HG03095 (cell line): ENCODE data around the gene VGLL1.

ENCODE experiments used
- ATAC-seq: cut with Tn5 transposase; IDR thresholded peaks from one replicate; pipeline ENCODE4 v1.9.1; 2021; ENCODE audit warnings: moderate library complexity; ENCODE audit not compliant: unreplicated experiment

VGLL1 gene, protein sequence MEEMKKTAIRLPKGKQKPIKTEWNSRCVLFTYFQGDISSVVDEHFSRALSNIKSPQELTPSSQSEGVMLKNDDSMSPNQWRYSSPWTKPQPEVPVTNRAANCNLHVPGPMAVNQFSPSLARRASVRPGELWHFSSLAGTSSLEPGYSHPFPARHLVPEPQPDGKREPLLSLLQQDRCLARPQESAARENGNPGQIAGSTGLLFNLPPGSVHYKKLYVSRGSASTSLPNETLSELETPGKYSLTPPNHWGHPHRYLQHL

DNA sequence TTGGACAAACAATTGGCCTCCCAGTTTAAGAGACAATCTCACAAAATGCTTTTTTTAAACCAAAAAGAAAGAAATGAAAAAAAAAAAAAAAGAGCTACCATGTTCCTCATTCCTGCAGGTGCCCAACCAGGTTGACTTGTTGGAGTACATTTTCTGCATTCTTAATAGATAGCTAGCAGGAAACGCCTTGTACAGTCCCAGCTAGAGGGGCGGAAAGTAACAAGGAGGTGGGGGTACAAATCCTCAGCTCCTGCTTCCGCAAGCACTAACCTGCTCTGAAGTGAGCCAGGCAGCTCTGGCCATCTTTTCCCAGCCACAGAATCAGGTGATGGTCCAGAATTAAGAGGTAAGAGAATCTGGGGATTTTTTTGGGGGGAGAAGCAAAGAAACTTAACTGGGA is at the start of gene VGLL1:
VGLL1 (plus strand) TSS at position 265 of the 400 bp plus-strand sequence. CDS start 3,806 bp downstream, outside the sequence.
- no peak for ATAC-seq

DNA sequence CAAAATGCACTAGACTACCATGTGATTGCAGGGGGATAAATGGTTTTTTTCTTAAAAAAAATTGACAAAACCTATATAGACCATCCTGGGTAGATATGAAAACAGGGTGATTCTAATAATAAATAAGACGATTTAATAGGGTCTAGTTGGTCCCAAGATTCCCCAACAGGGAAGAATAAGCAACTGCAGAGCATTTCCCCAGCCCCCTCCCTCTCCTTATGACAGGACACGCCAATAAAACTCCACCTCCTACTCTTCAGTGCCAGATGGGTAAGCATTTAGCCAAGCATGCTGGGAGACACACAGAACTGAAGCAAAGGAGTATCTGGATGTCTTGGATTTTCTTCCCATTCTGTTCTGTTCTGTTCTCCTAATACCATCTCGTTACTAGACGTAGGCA is 44.4 kb upstream of the VGLL1 start, which contains the start of gene BRS3:
BRS3 (plus strand) TSS at position 301 of the 400 bp plus-strand sequence. CDS start 168 bp downstream, outside the sequence.
- no peak for ATAC-seq

DNA sequence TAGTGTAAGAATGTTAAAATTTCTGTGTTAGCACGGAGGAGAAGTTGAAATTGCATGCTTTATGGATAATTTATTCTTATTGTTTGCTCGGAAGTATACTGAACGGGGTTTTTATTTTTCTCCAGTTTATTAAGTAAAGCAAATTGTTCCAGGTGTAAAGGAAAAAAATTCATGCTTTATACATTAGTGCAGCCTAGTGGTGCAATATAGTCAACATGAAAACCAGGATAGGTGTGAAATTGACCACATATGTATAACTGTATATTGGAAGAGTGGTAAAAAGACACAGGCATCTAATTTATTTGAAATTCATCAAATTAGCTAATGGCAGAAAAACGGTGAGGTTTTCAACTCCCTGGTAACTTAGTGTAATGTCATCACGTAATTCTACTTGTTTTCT is 43.3 kb upstream of the VGLL1 start:
- ATAC-seq = no peak

DNA sequence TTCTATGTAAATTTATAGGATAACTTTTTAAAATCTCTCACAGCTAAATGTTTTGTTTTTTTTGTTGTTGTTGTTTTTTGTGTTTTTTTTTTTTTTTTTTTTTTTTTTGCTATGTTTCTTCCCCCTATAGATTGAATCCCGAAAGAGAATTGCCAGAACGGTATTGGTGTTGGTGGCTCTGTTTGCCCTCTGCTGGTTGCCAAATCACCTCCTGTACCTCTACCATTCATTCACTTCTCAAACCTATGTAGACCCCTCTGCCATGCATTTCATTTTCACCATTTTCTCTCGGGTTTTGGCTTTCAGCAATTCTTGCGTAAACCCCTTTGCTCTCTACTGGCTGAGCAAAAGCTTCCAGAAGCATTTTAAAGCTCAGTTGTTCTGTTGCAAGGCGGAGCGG is 40.2 kb upstream of the VGLL1 start:
- ATAC-seq = no peak

DNA sequence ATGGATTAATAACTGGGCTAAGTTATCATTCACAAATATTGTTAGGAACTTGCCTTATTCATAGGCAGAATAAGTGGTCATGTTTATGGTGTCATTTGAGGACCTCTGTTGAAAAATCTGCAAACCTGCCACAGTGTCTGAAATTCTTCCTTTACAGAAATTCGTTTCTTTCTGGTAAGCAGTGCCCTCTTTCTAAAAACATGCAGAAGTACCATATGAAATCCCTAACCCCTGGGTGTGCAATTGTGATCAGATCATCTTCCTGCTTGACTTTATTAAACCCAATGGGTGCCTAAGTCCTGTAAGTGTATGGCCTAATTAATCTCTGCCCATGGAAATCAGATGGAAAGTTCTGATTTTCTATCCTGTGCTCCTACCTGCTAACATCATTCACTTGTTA is 39.0 kb upstream of the VGLL1 start:
- no peak for ATAC-seq

DNA sequence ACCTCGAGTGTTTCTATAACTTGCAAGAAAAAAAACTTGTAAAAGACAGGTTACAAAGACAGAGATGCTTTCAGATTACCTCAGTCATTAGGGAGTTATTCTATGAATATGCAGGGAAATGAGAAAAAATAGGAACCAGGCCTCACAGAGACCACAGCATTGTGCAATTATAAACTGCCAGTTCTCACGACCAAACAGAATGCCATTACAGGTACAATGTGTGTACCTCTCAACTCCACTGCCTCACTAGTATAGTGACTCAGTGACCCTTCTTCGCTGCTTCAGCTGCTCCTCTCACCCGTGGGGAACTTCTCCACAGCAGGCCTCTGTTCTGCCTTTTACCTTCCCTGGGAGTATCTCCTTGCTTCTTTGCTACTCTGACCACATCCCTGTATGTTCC is 37.0 kb upstream of the VGLL1 start:
- ATAC-seq = no peak

DNA sequence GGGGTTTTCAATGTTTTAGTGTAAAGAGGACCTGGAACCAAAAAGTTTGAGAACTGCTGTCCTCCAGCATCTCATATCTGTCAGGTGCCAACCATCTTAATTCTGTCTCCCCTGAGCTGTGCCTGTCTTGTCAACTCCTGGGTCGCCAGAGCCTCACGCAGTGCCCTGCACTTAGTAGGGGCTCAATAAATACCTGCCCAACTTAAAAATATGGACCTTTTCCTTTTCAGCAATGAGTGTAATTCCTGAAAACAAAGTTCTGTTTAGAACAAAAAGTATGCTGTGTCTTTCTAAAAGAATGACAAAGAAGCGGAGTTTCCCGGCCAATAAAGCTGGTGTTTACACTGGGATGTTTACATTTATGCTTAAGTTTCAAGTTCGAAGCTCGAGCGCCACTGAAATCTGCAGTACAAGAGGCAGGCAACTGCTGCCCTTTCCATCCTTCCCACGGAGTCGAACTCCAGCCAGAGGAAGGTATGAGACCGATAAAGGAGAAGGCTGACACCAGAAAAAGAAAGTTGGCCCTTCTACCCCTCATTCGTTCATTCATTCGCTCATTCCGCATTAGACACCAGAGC is 35.7 kb upstream of the VGLL1 start:
- no peak for ATAC-seq

DNA sequence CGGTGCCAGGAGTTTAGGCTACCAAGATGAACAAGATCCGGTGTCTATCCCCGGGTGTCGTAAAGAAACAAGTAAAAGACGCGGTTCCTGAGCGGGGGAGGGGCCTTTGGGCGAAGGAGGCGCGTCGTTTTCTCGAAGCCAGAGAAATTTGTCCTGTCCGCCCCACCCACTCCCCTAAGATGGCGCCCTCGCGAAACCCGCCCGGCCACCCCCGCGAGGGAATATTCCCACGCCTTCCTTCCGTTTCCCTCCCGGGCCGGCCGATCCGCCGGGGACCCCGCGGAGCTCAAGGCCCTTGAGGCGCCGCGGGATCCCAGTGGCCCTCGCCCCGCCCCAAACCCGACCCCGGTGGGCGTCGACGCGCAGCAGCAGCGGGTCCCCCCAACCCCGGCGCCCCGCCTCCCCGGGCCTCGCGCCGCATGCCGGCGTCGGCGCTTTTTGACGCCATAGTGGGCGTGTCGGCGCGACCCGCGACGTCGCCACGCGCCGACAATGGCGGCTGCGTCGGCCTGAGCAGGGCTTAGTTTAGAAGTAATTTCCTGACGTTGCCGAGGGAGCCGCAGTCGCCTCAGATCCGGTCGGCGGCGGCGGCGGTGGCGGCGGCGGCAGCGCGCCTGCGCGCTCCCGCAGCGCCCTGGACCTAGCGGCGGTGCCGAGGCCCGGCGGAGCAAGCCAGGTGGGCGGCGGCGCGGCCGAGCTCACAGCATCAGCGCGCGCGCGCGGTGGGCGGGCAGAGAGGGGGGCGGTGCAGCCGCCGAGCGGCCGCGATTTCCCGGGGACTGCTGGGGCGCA is 35.1 kb upstream of the VGLL1 start:
- ATAC-seq = peak; percentile 84

DNA sequence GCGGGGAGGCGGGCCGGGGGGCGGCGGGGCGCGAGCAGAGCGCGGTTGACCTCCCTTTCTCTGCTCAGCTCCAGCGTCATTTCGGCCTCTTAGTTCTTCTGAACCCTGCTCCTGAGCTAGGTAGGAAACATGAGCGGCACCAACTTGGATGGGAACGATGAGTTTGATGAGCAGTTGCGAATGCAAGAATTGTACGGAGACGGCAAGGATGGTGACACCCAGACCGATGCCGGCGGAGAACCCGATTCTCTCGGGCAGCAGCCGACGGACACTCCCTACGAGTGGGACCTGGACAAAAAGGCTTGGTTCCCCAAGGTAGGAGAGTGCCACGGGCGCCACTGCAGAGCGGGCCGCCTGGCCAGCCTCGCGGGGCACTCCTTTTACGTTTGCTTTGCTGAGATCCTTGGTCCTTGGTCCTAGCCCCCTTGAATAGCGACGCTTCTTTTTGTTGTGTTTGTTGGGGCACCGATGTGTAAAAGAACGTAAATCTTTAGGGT is 34.4 kb upstream of the VGLL1 start, which contains the start of gene HTATSF1:
HTATSF1 (plus strand) TSS at position 37 of the 497 bp plus-strand sequence; CDS start at position 130, 93 bp downstream.
- ATAC-seq = peak; percentile 7

DNA sequence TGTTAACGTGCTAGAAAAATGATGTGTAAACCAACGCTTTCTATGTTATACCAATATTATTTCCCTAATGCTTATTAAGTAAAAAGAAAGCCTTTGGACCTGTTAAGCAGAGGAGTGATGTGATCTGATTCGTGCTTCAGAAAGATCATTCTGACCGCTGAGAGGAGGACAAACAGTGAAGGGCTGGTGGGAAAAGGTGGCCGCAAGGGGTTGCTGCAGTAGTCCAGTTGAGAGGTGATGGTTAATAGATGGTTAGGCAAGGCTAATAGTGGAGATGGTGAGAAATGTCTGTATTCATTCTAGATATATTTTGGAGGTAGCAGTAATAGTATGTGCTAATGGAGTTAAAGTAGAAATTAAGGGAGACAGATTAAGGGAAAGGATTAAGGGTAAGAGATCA is 12.9 kb upstream of the VGLL1 start:
- ATAC-seq = no peak

DNA sequence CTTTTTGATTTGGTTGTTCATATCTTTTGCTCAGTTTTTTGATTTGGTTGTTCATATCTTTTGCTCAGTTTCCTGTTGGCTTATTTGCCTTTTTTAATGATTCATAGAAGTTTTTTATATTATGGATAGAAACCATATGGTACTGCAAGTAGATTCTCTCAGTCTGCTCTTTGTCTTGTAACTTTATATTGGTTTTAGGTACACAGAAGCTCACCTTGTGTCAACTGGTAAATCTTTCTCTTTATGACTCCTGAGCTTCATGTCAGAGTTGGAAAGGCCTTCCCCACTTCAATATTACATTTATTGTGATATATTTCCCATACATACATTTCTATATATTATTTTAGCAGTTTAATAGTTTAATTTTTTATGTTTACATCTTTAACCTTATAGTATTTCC is 8.2 kb upstream of the VGLL1 start:
- ATAC-seq = no peak

DNA sequence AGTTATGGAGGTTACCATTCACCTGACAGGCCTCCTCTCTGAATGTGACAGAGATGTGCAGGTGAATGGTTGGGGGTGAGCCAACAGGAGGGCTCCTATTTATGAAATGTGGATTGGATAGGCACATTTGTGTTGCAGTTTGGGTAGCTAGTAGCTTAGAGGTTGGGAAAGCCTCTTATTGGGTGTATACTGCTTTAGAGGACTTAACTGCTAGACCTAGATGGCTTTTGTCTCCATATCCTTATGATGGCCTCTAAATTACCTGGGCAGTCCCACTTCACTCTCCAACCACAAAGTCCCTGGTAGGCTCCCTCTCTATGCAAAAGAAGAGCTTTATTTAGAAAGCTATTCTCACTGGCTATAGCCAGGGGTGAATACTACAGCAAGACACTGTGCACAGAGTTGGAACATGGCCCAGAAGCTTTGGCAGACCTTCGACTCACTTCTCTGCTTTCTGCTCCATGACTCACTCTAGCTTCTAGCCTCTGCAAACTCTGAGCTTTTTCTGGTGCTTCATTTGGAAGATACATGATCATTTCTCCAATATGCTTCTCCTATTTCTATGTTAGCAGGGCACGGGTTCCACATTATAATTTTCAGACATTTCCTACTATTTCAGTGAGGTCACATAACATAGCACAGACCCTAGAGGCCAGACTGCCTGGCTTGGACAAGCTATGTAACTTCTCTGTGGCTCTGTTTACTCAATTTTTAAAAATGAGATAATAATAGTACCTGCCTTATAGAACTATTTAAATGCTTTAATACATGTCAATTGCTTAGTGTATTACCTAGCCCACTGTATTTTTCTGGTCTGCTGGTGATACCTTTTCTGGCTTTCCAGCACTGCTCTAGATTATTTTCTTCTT is 6.0 kb upstream of the VGLL1 start:
- ATAC-seq = no peak

DNA sequence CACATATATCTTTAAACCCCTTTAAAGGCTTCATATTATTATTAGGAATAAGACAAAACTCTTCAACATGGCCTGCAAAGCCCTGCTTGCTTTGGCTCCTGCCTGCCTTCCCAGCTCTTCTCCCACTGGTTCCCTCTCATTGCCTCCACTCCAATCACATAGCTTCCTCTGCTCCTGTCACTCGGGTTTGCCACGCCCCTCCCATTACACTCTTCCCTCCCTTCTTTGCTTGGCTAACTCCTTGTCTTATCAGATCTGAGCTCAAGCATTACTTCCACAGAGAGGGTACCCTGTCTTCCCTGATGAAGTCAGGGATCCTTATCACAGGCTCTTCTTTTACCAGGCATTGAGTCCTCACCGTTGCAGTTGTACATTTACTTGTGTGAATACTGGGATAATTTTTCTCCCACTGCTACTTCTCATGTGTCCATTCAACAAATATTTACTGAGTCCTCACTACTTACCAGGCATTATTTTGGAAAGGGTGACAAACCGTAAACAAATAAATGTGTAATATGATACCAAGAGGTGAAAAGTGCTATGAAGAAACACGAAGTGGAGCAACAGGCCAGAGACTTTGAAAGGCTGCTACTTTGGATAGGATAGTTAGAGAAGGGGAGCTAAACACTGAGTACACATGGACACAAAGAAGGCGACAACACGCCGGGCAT is 3.2 kb upstream of the VGLL1 start:
- no peak for ATAC-seq

DNA sequence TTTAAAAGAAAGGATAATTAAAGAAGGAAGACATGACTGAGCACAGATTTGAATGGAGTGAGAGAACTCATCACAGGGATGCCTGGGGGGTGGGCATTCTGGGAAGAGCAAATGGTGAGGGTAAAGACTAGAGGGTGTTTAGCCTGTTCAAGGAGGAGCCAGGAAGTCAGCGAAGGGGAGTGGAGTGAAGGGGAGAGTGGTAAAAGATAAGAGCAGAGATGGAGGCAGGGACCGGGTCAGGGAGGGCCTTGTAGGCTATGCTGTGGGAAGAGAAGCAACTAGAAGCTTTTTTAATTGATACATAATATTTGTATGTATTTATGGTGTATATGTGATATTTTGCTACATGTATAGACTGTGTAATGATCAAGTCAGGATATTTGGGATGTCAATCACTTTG is 2.2 kb upstream of the VGLL1 start:
- no peak for ATAC-seq

DNA sequence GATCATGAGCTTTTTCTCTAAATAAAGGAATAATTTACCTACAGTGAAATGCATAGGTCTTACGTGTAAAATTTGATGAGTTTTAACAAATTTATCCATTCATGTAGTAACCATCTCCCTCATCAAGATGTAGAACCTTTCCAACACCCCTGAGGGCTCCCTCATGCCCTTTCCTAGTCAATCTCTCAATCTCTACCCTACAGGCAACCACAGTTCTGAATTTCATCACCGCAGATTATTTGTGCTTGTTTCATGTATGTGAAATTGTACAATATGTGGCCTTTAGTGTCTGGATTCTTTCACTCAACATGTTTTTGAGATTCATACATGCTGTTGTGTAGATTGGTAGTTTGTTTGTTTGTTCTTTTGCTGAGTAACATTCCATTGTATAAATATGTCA is 2.1 kb downstream of the VGLL1 start:
- no peak for ATAC-seq

DNA sequence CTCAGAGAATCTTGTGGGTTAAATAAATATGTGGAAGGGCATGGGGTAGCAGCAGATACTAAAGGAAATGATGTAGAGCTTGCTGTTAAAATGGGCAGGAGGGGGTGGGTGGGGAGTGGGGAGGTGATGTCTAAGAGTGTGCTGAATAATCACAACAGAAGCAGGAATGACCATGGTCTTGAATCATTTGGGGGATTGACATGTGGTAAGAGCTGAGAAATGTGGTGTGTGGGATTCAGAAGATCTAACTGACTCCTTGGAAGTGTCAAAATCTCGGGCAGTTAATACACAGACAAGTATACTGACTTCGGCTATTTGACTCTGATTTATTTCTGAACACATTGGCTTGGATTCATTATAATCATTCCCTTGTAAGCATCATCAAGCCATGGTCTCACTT is 6.8 kb downstream of the VGLL1 start:
- ATAC-seq = no peak

DNA sequence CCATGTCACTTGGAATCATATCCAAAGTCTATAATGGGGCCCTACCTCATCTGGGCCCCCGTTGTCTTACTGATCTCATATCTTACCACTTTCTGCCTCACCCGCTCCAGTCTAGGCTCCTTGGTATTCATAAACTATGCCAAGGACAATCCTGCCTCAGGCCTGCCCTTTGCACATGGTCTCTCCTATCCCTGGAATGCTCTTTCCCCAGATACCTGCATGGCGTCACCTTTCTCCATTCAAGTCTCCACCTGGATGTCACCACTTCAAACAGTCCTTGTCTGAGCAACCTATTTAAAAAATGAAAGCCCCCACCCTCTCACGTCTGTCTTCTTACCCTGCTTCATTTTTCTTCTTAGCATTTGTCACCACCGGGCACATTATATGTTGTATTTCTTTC is 8.2 kb downstream of the VGLL1 start:
- no peak for ATAC-seq

DNA sequence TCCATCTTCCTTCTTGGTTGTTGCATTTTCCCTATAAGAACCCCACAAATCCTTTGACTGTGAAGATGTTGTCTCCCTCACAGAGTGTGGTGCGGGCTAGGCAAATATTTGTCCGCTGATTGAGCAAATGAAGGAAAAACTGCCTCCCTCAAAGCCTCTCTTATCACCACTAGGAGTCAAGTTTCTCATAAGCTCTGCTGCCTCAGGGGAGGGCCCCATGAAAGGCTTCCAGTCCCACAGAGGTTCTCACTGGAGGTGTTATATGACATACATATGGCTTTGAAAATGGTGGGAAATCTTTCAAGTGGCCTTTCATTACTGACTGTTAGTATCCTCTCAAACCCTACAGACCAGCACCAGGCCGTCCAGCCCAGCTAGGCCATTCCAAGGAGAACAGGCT is 9.3 kb downstream of the VGLL1 start:
- no peak for ATAC-seq

DNA sequence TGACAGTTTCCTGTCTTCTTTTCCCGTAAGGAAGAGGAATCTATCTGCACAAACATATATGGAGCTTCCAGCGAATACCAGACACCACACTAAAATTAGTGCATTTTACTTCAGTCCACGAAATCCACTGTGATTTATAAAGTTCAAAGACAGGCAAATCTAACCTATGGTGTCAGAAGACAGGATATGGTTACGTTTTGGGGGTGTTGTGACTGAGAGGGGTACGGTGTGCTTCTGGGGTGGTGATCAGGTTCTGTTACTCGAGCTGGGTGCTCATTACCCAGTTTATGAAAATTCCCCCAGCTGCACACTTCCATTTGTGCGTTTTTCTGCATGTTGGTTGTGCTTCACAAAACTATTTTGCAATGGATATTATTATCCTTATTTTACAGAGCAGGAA is 10.3 kb downstream of the VGLL1 start:
- no peak for ATAC-seq

DNA sequence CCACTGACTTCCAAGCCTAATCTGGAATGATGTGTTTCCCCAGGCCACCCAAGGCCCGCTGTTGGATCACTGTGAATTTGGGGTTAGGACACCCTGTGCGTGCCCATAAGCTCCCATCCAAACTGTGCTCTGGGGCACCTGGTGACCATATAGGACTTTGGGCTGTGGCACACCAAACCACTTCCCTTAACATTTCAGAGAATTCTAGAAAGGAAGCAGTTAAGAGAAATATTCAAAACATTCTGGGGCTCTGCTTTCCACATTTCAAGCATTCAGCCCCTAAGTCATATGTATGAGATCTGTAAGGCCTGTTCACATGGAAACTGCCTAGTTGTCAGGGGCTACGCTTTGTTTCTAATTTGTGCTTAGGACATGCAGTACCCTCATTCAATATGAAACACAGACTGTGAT is 14.4 kb downstream of the VGLL1 start:
- no peak for ATAC-seq
